Pons (tissue), 1 donor: ENCODE data around the gene UQCRC1.
A peak's percentile ranks its signal among the peaks of the same experiment; 100 is the strongest.

Source experiments
- DNase-seq: peaks from one replicate; pipeline ENCODE4 v3.0.0-alpha.2; 2016; ENCODE audit warnings: low spot score

UQCRC1 gene

DNA sequence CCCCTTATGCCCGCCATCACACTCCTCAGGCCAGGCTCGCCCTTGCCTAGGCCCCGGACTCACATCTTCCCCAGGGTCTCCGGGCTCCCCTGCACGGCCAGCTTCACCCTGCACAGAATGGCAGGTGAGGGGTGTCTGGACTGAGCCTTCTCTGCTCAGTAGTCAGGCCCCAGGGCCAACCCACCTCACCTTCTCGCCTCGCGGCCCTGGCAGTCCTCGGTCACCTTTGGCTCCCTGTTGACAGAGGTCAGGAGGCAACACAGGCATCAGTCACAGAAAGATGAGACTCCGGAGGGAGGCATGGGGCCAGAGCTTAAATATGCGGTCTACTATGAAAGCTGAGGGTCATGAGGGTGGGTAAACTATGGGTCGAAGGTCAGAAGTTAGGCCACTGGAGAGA, 37.5 kb downstream of the UQCRC1 start:
- no peak for DNase-seq

DNA sequence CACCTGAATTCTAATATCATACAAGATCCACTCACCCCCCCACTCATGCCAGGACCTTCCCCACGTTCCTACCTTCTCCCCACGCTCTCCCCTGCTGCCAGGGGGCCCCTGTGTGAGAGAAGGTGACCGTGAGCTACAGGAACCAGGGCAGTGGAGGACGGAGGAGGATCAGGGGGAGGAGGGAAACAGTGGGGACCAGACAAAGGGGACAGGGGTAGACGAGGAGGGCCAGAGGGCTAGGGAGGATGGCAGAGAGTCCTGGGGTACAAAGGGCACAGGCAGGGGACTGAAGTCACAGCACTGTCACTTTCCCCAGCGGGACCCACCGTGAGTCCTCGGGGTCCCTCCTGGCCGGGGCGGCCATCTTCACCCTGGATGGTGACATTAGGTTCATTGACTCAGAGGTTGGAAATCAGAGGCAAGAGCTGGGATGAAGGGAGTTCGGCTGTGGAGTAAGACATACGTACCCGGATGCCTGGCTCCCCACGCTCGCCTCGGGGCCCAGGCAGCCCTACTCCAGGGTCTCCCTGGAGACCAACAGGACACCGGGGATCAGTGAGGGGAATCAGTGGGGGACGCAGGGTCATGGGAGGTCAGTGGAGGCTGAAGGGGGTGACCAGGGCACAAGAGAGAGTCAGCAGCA, 39.5 kb downstream of the UQCRC1 start:
- no peak for DNase-seq

DNA sequence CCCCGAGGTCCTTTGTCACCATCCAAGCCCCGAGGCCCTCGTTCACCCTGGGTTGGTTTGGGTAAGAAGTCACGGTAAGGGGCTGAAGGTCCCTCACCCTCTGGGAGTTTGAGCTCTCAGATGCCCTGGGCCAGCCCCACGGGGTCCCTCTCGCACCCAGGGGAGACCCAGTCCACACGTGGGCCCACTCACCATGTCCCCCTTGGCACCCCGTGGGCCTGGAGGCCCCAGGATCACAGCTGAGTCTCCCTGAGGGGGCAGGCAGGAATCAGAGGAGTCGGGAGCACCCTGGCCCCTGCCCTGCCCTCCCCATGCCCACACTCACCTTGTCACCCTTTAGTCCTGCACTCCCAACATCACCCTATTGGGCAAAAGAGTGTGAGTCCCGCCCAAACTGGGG, 40.0 kb downstream of the UQCRC1 start:
- no peak for DNase-seq

DNA sequence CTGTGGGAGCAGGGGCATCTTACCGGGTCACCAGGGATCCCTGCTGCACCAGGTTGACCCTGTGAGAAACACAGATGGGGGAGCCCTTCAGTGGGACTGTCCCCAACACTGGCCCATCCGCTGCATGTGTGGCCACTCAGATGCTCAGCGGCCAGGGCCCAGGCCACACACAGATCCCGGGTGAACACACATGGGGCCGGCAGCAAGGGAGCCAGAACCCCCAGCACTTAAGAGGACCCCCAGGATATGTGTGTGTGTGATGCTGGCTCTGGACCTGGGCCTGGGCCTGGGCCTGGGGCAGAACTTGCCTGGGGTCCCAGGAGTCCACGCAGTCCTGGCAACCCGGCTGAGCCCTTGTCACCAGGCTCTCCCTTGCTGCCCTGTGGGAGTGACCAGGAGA, 41.0 kb downstream of the UQCRC1 start:
- DNase-seq, result no peak

DNA sequence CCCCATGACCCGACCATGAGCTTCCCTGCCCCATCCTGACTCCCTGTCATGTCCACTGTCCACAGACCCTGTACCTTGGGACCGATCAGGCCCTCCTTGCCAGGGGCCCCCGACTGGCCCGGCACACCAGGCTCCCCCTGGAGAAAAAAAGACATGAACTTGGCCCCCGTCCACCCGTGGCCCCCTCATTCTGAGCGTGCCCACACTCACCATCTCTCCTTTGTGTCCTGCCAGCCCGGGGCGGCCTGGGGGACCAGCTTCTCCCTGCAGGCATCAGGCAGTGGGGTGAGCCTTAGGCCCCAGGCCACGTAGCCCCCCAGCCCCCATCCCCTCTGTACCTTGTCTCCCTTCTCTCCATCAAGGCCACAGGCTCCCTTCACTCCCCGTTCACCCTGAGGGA, 41.9 kb downstream of the UQCRC1 start:
- DNase-seq, result no peak

DNA sequence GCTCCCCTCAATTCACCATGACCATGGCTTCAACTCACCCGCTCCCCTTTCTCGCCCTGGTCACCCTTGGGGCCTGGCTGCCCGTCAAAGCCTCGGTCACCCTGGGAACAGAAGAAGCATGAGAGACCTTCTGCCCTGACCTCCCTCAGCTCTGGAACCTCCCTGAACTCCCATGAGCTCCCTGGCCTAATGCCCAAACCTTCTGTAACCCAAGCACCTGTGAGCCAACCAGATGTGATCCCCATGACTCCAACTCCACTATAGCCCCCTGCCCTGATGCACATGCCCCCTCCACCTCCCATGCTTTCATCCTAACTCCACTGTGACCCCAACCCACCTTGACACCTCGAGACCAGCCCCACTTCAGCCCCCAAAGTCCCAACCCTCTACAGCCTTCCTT, 42.4 kb downstream of the UQCRC1 start:
- no peak for DNase-seq

DNA sequence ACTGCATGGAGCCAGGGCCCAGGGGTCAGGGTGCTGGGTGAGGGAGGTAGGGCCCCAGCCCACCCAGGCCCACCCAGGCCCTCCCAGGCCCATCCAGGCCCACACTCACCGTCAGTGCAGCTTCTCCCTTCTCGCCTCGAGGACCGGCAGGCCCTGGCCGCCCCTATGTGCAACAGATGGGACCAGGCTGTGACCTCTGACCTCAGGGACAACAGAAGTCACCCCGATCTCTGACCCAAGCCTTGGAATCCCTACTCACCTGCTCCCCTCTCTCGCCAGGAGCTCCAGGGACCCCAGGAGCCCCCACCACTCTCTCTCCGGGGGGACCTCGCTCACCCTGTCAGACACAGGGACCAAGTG, 43.1 kb downstream of the UQCRC1 start:
- no peak for DNase-seq

DNA sequence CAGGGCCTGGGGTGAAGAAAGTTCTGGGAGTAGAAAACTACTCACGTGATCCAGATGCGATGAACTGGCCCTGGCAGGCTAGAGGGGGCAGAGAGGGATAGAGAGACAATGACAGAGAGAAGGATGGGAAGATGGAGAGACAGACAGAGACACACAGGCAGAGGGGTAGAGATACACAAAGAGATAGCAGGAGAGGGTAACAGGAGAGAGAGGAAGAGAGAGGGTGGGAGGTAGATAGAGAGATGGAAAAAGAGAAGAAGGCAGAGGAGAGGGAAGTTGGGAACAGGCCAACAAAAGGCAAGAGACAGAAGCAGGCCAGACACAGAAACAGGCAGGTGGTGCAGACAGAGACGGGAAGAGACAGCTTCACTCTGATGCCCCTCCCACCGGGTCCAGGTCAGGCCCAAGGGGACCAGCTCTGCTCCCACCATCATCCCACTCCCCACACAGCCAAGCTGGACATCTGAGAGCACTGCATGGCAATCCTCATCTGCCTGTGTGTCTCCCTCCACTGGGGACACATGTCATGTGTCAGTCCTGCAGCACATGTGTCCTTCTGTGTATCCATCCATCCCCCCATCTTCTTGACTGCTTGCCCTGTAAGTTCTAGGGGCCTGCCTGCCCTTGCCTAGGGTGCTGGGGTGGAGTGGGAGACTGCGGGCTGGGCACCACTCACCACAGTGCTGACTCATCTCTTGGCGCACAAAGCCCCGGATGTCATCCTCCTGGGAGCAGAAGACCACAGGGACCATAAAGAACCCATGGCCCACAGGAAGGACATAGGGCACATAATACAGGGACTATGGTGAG, 43.6 kb downstream of the UQCRC1 start:
- DNase-seq, result no peak

DNA sequence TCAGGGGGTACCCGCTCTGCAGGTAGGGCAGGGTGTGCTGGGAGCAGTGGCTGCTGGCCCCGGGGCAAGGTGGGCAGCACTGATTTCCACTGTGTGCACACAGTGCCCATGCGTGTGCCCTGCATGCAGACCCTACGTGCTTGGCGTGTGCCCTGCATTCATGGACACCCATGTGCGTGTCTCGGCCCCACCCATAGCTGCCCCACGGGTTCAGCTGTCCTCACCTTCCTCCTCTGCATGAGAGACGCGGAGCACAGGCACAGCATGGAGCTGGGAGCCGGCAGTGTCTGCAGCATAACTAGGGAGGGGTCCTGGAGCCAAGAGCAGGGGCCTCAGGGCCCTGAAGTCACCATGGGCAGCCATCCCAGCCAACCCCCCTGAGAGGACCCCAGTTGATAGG, 44.3 kb downstream of the UQCRC1 start:
- DNase-seq, result no peak

DNA sequence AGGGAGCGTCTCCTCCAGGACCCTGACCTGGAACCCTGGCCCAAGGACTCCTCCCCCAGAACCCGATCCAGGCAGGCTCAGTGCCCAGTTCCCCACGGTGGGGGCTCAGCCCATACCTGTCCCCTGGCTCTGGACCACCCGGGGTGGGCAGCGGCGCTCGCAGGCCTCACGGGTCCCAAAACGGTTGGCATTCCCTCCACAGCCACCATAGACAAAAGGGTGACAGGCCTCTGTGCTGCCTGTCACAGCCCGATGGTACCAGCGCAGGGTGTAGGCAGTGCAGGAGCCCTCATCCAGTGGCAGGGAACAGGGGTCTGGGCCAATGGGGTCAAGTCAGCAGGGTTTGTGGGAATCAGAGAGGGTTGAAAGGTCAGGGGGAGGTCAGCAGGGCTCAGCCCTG, 44.8 kb downstream of the UQCRC1 start:
- DNase-seq, result no peak

DNA sequence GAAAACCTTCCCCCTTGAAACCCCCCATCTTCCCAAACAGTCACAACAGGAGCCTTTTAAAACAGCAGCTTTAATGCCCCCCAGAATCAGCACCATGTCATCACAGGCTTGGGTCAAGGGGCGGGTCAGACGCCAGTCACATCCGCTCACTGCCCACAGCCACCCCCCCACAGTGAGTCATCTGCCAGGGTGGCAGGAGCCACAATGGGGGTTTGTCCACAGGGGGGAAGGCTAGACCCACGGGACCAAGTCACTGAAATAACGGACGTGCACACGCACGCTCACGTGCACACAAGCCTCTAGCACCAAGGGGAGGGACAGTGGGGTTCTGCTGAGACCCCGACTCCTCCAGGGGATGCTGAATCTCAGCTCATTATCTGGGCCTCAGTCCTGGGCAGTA, 45.4 kb downstream of the UQCRC1 start:
- DNase-seq, result peak; percentile 76

DNA sequence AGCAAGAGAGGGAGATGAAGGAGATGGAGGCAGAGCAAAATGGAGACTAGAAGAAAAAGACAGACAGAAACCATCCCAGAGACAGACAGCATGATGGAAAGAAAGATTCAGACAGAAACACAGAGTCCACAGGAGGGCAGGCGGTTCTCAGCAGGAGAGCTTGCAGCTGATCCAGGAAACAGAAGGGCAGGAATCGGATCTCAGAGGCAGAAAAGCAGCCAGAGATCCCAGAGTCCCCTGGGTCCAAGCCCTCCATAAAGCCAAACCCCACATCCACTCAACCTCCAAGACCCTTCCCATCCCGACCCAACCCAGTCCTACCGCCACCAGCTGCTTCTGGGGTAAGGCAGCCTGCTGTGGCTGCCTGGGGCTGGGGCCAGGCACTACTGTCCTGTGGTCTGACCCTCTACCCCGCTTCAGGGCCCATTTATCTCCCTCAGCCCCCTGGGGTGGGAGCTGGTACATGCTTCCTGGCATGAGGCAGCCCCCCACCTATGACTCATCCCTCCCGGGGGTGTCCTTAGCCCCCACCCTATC, 46.0 kb downstream of the UQCRC1 start, which contains the start of gene UCN2:
TSS of gene UCN2 (minus strand) at position 400 of the 537 bp plus-strand sequence. CDS start 657 bp downstream, outside the sequence.
- no peak for DNase-seq

DNA sequence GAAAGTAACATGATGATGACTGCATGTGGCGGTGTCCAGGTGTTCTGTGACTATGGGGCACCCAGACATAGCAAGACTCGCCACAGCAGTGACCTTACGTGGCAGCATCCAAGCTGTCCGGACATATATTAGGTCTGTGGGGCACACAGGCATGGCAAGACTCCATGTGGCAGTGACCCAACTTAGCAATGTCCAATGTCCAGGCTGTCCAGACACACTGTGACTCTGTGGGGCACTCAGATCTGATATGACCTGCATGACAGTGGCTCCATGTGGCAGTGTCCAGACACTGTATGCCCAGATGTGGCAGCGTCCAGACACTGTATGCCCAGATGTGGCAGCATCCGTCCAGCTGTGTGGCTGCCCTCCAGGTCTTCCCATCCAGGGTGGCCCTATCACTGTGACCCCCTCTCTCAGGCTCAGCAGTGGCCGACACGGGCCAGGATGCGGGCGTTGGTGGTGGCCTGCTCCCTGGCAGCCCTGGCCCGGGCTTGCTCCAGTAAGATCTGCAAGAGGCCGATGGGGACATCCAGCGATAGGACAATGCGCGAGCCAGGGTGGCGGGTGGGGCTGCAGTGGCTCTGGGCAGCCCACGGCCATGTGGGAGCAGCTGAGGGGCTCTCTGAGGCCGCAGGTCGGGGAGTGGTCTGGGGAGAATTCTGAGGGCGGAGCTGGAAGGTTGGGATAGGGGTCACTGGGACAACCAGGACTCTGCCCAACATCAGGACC, 46.9 kb downstream of the UQCRC1 start:
- no peak for DNase-seq

DNA sequence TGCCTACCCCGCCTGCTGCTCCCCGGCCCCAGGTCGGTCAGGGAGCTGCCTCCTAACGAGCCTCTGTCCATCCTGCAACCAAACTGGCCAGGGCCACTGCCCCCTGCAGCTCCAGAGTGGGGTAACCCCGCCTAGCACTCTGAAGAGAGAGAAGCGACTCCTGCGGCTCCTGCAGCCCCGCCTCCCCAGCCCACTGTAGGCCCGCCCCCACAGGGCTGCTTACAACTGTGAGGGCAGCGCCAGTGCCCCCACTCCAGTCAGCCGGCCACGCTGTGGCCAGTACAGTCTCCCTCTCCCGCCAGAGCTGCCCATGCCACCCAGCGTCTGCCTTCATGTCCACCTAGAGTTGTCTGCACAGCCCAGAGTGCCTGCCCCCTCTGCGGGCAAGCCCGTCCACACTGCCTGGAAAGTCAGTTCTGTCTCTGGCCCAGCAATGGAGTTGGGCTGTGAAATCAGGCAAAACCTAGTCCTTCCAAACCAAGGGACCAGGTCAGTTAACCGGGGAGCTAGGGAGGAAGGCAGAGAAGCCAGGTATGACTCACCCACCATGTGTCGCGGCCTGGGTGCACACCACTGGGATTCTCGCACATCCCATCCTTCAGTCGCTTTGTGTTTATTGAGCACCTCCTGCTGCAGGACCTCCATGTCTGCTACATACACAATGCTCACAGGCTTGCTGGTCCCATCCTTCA, 48.3 kb downstream of the UQCRC1 start:
- DNase-seq, result no peak

DNA sequence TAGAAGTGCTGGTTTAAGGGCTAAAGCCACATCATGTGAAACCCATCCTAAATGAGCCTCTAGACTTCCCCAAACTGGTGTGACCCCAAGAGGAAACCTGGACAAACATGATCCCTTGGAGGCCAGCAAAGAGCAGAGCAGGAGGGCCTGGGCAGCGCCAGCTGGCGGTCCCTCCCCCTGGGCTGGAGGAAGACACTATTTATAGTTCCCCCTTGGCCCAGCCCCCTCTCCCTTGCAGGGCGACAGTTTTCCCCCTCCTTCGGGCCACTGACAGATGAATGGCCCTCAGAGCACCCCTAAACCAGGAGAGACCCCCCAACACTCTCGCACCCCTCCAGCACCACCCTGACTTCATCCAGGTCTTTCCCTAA, 48.8 kb downstream of the UQCRC1 start:
- no peak for DNase-seq

DNA sequence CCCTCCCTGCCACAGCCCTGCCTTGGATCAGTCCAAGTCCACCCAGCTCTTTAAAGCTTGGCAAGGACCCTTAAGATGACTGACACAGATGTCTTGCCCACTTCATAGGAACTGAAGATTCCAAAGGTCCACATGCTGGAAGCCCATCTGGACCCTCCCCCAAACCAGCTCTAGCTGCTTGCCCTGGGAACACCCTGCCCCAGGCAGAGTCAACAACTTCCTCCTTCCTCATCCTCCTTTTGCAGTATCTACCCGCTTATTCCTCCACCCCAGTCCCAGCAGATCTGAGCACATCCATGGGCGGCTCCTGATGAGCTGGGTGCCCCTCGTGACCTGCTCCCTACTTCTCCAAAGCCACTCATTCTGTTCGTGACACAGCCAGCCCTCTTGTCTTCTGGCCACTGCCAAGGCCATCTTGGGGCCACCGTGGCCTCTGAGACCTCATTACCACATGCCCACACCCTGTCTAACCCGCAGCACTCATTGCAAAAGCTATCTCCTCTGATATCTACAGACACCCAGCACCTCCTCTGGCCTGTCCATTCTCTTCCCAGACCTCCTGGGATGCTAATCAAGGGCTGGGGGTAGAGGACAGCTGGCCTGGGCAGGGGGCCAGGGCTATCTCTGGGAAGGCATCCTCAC, 50.8 kb downstream of the UQCRC1 start:
- DNase-seq, result no peak

DNA sequence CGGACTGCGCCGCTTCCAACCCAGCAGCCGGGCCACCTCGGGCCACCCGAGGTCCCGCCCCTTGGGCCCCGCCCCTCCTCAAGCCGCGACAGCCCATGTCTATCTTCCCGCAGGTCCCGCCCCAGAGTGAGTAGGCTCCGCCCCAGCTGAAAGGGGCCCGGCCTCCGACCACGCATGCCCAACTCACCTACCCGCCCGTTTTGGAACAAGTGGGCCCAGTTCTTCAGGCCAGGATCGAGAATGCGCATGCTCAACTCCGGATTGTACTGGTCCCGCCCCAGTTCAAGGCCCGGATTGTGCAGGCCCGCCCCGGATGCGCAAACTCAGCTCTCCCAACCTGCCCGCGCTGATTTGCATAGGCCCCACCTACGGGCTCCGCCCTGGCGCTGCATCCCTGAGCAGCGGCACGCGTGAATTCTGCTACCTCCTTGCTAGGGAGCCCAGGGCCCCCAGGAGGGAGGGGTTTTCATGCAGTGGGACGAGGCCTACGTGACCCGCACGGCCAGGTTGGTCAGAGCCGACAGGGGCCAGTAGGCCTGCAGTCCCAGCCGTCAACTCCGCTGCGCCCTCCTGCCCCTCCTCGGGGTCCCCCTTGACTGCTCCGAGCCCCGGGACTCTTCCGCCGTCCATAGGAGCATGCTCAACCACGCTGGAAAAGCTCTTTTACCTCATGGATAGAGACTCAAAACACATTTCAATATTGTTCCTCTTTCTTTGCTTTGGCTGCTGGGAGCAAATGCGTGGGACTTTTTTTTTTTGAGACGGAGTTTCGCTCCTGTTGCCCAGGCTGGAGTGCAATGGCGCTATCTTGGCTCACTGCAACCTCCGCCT, 52.4 kb downstream of the UQCRC1 start, which contains the start of gene PFKFB4:
TSS of gene PFKFB4 (minus strand) at position 8 of the 831 bp plus-strand sequence. CDS start 26 bp downstream, outside the sequence.
- DNase-seq, result peak; percentile 99

DNA sequence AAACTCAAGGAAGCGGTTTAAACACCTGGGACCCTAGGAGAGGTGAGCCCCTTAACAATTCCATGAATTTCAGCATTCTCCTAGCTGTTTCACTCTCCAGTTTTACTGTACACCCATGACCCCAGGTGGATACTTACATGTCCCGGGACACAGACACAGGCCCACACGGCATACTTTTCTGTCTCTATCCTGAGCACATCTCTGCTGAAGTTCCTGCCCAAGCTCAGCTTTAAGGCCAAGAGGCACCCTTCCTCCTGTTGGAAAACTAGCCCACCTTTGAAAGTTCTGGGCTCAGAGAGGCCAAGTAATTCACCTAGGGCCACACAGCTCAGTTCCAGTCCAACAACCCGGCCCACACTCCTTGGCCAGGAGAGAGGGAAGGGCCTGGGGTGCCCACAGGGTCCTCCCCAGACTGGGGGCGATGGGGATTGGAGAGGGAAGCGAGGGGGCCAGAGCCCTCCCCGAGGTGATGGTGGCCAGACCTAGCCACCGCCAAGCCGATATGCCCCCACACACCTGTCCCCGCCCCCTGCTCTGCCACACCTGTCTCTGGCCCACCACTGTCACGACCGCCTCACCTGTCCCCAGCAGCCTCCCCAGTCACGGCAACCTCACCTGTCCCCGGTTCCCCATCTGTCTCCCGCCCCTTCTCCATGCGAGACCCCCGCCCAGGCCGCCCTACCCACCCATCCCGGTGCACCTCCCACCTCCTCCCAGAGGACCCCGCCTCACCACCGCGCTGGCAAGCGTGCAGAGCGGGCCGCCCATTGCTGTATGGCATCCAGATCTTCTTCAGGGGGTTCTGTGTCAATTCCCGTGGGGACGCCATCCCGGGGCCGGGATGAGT, 53.3 kb downstream of the UQCRC1 start:
- no peak for DNase-seq

DNA sequence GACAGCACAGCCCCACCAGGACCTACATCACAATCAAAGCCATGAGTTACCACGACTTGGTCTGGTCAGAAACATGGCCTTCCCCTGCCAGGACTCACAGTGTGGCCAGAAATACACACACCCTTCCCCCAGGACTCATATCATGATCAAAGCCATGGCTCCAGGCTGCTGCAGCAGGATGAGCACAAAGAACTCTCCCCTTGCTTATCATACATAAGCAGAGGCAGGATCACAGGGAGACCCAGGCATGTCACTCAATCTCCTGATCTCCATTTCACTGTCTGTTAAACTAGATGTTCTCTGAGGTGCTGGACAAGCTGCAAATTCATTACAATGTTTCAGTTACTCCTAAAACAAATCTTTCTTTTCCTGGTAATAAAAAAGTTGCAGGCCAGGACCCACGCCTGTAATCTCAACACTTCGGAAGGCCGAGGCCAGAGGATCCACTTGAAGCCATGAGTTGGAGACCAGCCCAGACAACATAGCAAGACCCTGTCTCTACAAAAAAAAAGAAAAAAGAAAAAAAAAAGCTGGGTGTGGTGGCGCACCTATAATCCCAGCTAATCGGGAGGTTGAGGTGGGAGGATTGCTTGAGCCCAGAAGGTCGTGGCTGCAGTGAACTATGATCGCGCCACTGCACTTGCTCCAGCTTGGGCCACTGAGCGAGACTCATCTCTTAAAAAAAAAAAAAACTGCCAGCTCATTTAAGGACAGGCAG, 54.1 kb downstream of the UQCRC1 start:
- no peak for DNase-seq
